HFFc6 (cell line): ENCODE data around the gene GINS3. TPM values are rescaled to one million over a fixed set of nuclear protein-coding genes. Genes with fewer than 3 reads are reported as not detected.
"Not testable (repeated sequence)": the region's sequence is repeated elsewhere in the genome, so short reads cannot be mapped to it uniquely, and the experiment has no call there.

Source experiments
- DNase-seq: peaks from one replicate; pipeline ENCODE4 v3.0.0-alpha.2; 2018
- H3K27ac Mint-ChIP-seq: 2 replicates; pipeline ENCODE4 v1.8.0; 2020; ENCODE audit warnings: mild to moderate bottlenecking, mixed read lengths
- H3K27me3 Mint-ChIP-seq: 2 replicates; pipeline ENCODE4 v1.8.0; 2021; ENCODE audit warnings: mild to moderate bottlenecking, moderate library complexity, mixed read lengths; ENCODE audit not compliant: insufficient read depth
- H3K36me3 Mint-ChIP-seq: 2 replicates; pipeline ENCODE4 v1.8.0; 2021; ENCODE audit warnings: low read depth, mixed read lengths
- H3K4me1 Mint-ChIP-seq: 2 replicates; pipeline ENCODE4 v1.8.0; 2020; ENCODE audit warnings: low read depth, mixed read lengths
- H3K4me3 Mint-ChIP-seq: 2 replicates; pipeline ENCODE4 v1.8.0; 2020; ENCODE audit warnings: mild to moderate bottlenecking, moderate library complexity, mixed read lengths
- H3K9me3 Mint-ChIP-seq: 2 replicates; pipeline ENCODE4 v1.8.0; 2020; ENCODE audit warnings: mild to moderate bottlenecking, mixed read lengths
- CTCF ChIP-seq: fragments of 200-600 bp; sonication (generic); IDR thresholded peaks from 2 replicates; pipeline ENCODE4 v1.5.0; 2021; ENCODE audit warnings: antibody characterized with exemption, mild to moderate bottlenecking
- total RNA-seq, 6 experiments: library from RNA; stranded (reverse); fragmentation: NEBNext Ultra II Directional; extraction: Animal tissue kit (Norgen Biotek cat#: 25700); gene quantifications; 2 replicates in 1 of 6; 3 replicates in 5 of 6; pipeline ENCODE4 v1.2.3, GENCODE V29; 2021

Gene GINS3
- total RNA-seq, 6 experiments from 2014 or later, result 3.0 to 6.4 (median 5.9) TPM

- TF ChIP-seq CTCF, result no peak
- no peaks in the 10 kb centered on the region for H3K9me3 Mint-ChIP-seq
- no peaks in the 10 kb centered on the region for H3K36me3 Mint-ChIP-seq
- DNase-seq, result no peak
- H3K27me3 Mint-ChIP-seq, result peaks cover 14% of the 10 kb centered on the region
- no peak overlapping the region for H3K4me3 Mint-ChIP-seq
- no peak overlapping the region for H3K27ac Mint-ChIP-seq
- H3K4me1 Mint-ChIP-seq, result no peaks in the 10 kb centered on the region
Measured at GRCh38 chr16:58385218-58385773, 7.0 kb upstream of the GINS3 start.

- no peak overlapping the region for H3K4me3 Mint-ChIP-seq
- H3K4me1 Mint-ChIP-seq, result peaks cover 10% of the 10 kb centered on the region
- no peak overlapping the region for H3K27ac Mint-ChIP-seq
- no peak for DNase-seq
- H3K27me3 Mint-ChIP-seq, result peaks cover 4% of the 10 kb centered on the region
- no peaks in the 10 kb centered on the region for H3K9me3 Mint-ChIP-seq
- TF ChIP-seq CTCF, result no peak
- no peaks in the 10 kb centered on the region for H3K36me3 Mint-ChIP-seq
Measured at GRCh38 chr16:58389724-58390123, 2.5 kb upstream of the GINS3 start.

GRCh38 chr16:58393138-58393504 lies 850 bp downstream of the GINS3 start:
- H3K36me3 Mint-ChIP-seq, result no peaks in the 10 kb centered on the region
- H3K4me3 Mint-ChIP-seq, result peak overlapping the region; percentile 99
- peak overlapping the region; percentile 92 for H3K27ac Mint-ChIP-seq
- H3K9me3 Mint-ChIP-seq, result no peaks in the 10 kb centered on the region
- H3K4me1 Mint-ChIP-seq, result peaks cover 10% of the 10 kb centered on the region
- peaks cover 2% of the 10 kb centered on the region for H3K27me3 Mint-ChIP-seq
- no peak for TF ChIP-seq CTCF
- DNase-seq, result no peak

GRCh38 chr16:58396897-58397296 lies 4.6 kb downstream of the GINS3 start:
- H3K9me3 Mint-ChIP-seq, H3K4me3 Mint-ChIP-seq, H3K27me3 Mint-ChIP-seq, H3K36me3 Mint-ChIP-seq, H3K27ac Mint-ChIP-seq, DNase-seq: not testable (repeated sequence)
- peaks cover 26% of the 10 kb centered on the region for H3K4me1 Mint-ChIP-seq

GRCh38 chr16:58399718-58400633 lies 7.7 kb downstream of the GINS3 start:
- Mint-ChIP-seq H3K9me3 (no peaks in the 10 kb centered on the region), H3K36me3 (peaks cover 18% of the 10 kb centered on the region; the same call in 1 of the 2 replicates), H3K27me3 (no peaks in the 10 kb centered on the region; the same call in 1 of the 2 replicates), H3K4me3 (no peak overlapping the region), H3K27ac (no peak overlapping the region), H3K4me1 (peaks cover 16% of the 10 kb centered on the region)
- DNase-seq, result peak; percentile 39
- no peak for TF ChIP-seq CTCF

- not testable (repeated sequence) for H3K27ac Mint-ChIP-seq, H3K9me3 Mint-ChIP-seq, H3K27me3 Mint-ChIP-seq, DNase-seq, H3K4me3 Mint-ChIP-seq
- peaks cover 16% of the 10 kb centered on the region for H3K4me1 Mint-ChIP-seq
- peaks cover 18% of the 10 kb centered on the region; the same call in 1 of the 2 replicates for H3K36me3 Mint-ChIP-seq
Measured at GRCh38 chr16:58401305-58401704, 9.0 kb downstream of the GINS3 start.
